HG02870 (cell line): ENCODE data around the gene TFF3.
"Not testable (repeated sequence)": the region's sequence is repeated elsewhere in the genome, so short reads cannot be mapped to it uniquely, and the experiment has no call there.

Experiments
- ATAC-seq: cut with Tn5 transposase; IDR thresholded peaks from one replicate; pipeline ENCODE4 v1.9.1; 2021; ENCODE audit warnings: mild to moderate bottlenecking, moderate library complexity; ENCODE audit not compliant: unreplicated experiment

TFF3 gene

GRCh38 chr21:42307106-42307505, 8.1 kb downstream of the TFF3 start:
- ATAC-seq = no peak

DNA sequence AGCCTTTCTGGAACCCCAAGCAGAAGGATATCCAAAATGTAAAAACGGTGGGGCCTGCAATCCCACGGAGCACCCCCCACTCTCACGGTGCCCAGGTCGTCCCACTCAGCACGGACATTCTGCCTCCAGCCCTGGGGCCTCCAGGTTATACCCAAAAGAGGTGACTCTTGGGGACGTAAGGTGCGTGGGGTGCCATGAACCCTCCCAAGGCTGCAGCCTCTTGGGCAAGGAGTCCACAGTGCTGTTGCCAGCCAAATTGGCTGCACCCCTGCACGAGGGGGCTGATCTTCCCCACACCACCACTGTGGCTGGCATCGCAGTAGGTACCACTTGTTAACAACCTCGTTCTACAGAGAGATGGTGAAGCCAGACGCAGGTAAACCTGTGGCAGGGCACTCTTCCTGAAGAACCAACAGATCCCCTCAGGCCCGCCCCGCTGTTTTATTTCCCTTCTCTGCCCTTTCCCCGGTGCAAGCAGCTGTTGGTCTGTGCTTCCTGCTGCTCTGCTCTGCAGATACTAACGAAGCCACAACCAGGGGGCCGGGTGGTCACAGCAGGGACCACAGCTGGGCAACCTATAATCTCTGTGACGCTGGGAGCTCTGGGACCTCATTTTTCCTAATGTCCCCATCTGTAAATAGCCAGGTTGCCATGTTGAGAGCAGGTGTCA, 8.7 kb downstream of the TFF3 start:
- ATAC-seq = no peak

- ATAC-seq = no peak
These were observed 9.5 kb downstream of the TFF3 start for GRCh38 chr21:42305707-42306147.

- no peak for ATAC-seq
These were observed 10.4 kb downstream of the TFF3 start for GRCh38 chr21:42304556-42305454.

GRCh38 chr21:42303443-42303842, 11.8 kb downstream of the TFF3 start:
- no peak for ATAC-seq

GRCh38 chr21:42302794-42303193, 12.4 kb downstream of the TFF3 start:
- no peak for ATAC-seq

GRCh38 chr21:42302076-42302650, 13.0 kb downstream of the TFF3 start:
- no peak for ATAC-seq

- no peak for ATAC-seq
These were observed 13.7 kb downstream of the TFF3 start for GRCh38 chr21:42301371-42302075.

GRCh38 chr21:42300956-42301355, 14.3 kb downstream of the TFF3 start:
- ATAC-seq = no peak

DNA sequence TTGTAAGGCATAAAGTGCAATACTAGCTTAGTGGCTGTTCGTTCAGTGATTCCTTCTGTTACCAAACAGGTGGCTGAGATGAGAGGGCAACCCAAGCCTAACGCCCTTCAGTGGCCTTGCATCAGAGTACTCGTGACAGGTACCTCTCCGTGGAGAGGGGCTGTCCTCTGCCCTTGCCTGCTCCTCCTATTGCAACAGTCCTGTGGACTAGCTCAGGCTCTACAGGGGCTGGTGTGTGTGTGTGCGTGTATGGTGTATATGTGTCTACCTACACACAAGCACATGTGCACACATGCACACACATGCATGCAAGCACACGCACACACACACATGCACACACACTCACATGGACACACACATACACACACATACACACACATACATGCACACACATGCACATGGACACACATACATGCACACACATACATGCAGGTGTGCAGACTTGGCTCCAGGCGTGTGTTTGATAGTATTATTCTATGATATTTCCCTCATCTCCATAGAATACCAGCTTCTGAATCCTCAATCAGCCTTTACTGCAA, 15.1 kb downstream of the TFF3 start:
- no peak for ATAC-seq

- ATAC-seq = no peak
These were observed 15.7 kb downstream of the TFF3 start for GRCh38 chr21:42299324-42300044.

DNA sequence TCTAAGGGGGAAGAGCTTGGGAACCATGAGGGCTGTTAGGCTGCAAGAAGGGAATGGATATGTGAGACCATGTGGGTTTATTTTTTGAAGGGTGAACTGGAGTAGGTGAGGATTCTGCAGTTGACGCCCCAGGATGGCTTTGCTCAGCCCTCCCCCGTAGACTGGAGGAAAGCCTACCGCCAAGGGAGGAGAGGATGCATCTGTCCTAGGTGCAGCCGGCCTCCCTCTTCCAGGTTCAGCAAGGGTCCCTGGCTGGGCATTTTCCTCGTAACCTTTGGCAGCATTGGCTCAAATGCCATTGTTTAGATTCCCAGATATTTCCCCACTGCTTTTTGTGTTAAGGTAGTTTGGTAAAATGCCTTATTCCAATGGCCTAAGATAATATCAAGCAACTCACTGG, 16.6 kb downstream of the TFF3 start:
- ATAC-seq = no peak

DNA sequence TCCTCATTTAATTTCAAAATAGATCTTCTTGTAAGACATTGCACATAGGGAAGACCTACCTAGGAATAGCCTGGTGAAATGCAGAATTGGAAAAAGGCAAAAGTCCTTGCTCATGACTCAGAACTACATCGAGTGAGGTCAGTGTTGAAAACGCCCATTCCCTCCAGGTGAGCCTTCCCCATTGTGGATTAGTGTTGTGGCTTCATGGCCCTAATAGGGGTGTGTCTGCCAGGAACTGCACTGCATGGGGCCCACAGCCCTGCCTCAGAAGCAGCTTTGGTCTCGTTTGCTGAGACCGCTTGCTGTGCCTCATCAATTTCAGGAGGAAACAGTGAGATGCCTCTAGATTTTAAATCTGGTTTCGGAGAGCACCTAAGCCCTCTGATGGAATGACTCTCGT, 17.0 kb downstream of the TFF3 start:
- ATAC-seq = no peak

DNA sequence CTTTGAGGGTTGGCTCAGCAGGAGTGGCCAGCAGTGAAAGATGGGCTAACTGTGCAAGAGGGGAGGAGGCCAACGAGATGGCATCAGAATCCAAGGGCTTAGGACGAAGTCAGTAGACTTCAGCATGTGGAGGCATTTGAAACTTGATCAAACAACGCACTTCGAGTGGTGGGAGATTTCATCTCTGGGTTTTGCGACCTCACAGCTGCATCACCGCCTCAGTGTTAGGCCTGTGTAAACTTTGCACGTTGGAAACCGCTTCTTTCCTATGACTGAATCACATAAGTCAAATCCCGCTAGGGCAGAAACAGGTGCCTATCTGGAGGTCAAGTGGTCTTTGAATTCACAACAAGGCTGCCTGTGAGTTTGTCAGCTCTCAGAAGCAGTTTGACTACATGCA, 17.8 kb downstream of the TFF3 start:
- no peak for ATAC-seq

DNA sequence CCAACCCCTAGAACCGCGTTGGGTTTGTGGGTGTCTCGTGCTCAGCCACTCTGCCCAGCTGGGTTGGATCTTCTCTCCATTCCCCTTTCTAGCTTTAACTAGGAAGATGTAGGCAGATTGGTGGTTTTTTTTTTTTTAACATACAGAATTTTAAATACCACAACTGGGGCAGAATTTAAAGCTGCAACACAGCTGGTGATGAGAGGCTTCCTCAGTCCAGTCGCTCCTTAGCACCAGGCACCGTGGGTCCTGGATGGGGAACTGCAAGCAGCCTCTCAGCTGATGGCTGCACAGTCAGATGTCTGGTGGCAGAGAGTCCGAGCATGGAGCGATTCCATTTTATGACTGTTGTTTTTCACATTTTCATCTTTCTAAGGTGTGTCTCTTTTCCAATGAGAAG, 18.7 kb downstream of the TFF3 start:
- no peak for ATAC-seq

- ATAC-seq = no peak
These were observed 19.4 kb downstream of the TFF3 start for GRCh38 chr21:42295845-42296244.

GRCh38 chr21:42294273-42294880, 20.8 kb downstream of the TFF3 start:
- no peak for ATAC-seq

- ATAC-seq = no peak
These were observed 21.4 kb downstream of the TFF3 start for GRCh38 chr21:42293649-42294272.

GRCh38 chr21:42292563-42293142, 22.6 kb downstream of the TFF3 start:
- not testable (repeated sequence) for ATAC-seq
